K562 (cell line): Measurements from ENCODE around the gene STK11. TPM values are rescaled to one million over a fixed set of nuclear protein-coding genes. Genes with fewer than 3 reads are reported as not detected.
A peak's percentile ranks its signal among the peaks of the same experiment; 100 is the strongest.

ENCODE experiments used
- BRD4 ChIP-seq: fragments of 200-600 bp; sonication (generic); IDR thresholded peaks from 2 replicates; pipeline ENCODE4 v1.6.1; 2017; ENCODE audit warnings: inconsistent platforms
- E2F3 ChIP-seq: fragments of 250-450 bp; sonication (Bioruptor Pico); IDR thresholded peaks from 2 replicates; pipeline ENCODE4 v1.4.0; 2020; ENCODE audit warnings: mild to moderate bottlenecking
- EGR1 ChIP-seq: fragments of 450-650 bp; conservative IDR thresholded peaks from 2 replicates; pipeline ENCODE4 v1.6.1; 2017; ENCODE audit warnings: mild to moderate bottlenecking
- EWSR1 ChIP-seq: fragments of 450-650 bp; IDR thresholded peaks from 2 replicates; pipeline ENCODE4 v1.6.1; 2018; ENCODE audit warnings: borderline replicate concordance, mild to moderate bottlenecking, low read depth, moderate library complexity; ENCODE audit not compliant: partially characterized antibody
- IFI16 ChIP-seq: fragments of 250-450 bp; sonication (Bioruptor Pico); IDR thresholded peaks from 2 replicates; pipeline ENCODE4 v2.1.2; 2022; ENCODE audit warnings: mild to moderate bottlenecking, inconsistent platforms
- NFXL1 ChIP-seq: fragments of 450-650 bp; formaldehyde crosslinking; IDR thresholded peaks from 2 replicates; pipeline ENCODE4 v1.4.0; 2021; ENCODE audit warnings: mild to moderate bottlenecking
- POLR2G ChIP-seq: fragments of 200-400 bp; formaldehyde crosslinking; IDR thresholded peaks from 2 replicates; pipeline ENCODE4 v1.6.1; 2017; ENCODE audit warnings: low read depth, mild to moderate bottlenecking, antibody characterized with exemption, low read length, moderate library complexity
- ZBTB11 ChIP-seq, 3 experiments: fragments of 200-800 bp in 1 of 3; fragments of 250-450 bp in 1 of 3; fragments of 450-650 bp in 1 of 3; sonication (Bioruptor Pico) in 1 of 3; sonication (Bioruptor generic) in 1 of 3; formaldehyde crosslinking in 1 of 3; IDR thresholded peaks; 2 replicates each; pipeline versions ENCODE4 v1.6.1 to v1.8.0; 2016 to 2022; ENCODE audit warnings: mild to moderate bottlenecking in 2 of 3, missing genetic modification characterization in 2 of 3, missing compliant biosample characterization in 1 of 3, moderate library complexity in 1 of 3
- ZC3H8 ChIP-seq: fragments of 450-650 bp; IDR thresholded peaks from 2 replicates; pipeline ENCODE4 v1.6.1; 2017
- ZNF3 ChIP-seq: fragments of 250-450 bp; sonication (Bioruptor Pico); IDR thresholded peaks from 2 replicates; pipeline ENCODE4 v1.5.0; 2021; ENCODE audit warnings: mild to moderate bottlenecking, moderate library complexity
- ZNF668 ChIP-seq: fragments of 250-450 bp; sonication (Bioruptor Pico); IDR thresholded peaks from 2 replicates; pipeline ENCODE4 v1.8.0; 2022; ENCODE audit warnings: mild to moderate bottlenecking, inconsistent platforms
- polyA plus RNA-seq, 8 experiments: library from polyadenylated mRNA; depleted of rRNA in 4 of 8; stranded (reverse) in 5 of 8; unstranded in 3 of 8; fragments of >200 nt; fragmentation: Nextera tagmentation in 2 of 8; fragmentation: Illumina TruSeq in 1 of 8; extraction: Ambion mirVana in 2 of 8; extraction: Trizol in 1 of 8; gene quantifications; 2 replicates each; pipeline versions ENCODE4 v1.2.1 to v1.2.3, GENCODE V29; 2011 to 2014; ENCODE audit warnings: inconsistent platforms in 1 of 8, missing spikeins in 1 of 8
- total RNA-seq, 7 experiments: library from RNA; depleted of rRNA in 6 of 7; stranded (reverse); fragments of >200 nt in 6 of 7; fragmentation: Illumina TruSeq in 2 of 7; extraction: Trizol in 2 of 7; gene quantifications; 2 replicates each; pipeline versions ENCODE4 v1.2.1 to v1.2.3, GENCODE V29; 2011 to 2021; ENCODE audit warnings: low replicate concordance in 1 of 7
- TF ChIP-seq, protein P1 (sequence below): sonication (generic); formaldehyde crosslinking; IDR thresholded peaks from 2 replicates; pipeline ENCODE4 v1.8.0; 2022; ENCODE audit warnings: missing genetic modification reagents, mild to moderate bottlenecking, borderline replicate concordance
- TF ChIP-seq, protein P2 (sequence below): fragments of 450-650 bp; IDR thresholded peaks from 2 replicates; pipeline ENCODE4 v1.6.1; 2017; ENCODE audit warnings: antibody characterized with exemption, mild to moderate bottlenecking
- TF ChIP-seq, protein P3 (sequence below): fragments of 450-650 bp; formaldehyde crosslinking; IDR thresholded peaks from 2 replicates; pipeline ENCODE4 v1.4.0; 2020; ENCODE audit warnings: mild to moderate bottlenecking, mixed read lengths

Gene STK11
- total and polyA plus RNA-seq, 9 of the 15 experiments (the other 6 are each of a cell fraction or from before 2014, with no cell fraction given), result 0.15 to 96.5 (median 31.7) TPM

- 0 out of 2 replicates have a peak, but pooled peaks have one; percentile 4 for TF ChIP-seq EGR1
- TF ChIP-seq, protein P1, sequence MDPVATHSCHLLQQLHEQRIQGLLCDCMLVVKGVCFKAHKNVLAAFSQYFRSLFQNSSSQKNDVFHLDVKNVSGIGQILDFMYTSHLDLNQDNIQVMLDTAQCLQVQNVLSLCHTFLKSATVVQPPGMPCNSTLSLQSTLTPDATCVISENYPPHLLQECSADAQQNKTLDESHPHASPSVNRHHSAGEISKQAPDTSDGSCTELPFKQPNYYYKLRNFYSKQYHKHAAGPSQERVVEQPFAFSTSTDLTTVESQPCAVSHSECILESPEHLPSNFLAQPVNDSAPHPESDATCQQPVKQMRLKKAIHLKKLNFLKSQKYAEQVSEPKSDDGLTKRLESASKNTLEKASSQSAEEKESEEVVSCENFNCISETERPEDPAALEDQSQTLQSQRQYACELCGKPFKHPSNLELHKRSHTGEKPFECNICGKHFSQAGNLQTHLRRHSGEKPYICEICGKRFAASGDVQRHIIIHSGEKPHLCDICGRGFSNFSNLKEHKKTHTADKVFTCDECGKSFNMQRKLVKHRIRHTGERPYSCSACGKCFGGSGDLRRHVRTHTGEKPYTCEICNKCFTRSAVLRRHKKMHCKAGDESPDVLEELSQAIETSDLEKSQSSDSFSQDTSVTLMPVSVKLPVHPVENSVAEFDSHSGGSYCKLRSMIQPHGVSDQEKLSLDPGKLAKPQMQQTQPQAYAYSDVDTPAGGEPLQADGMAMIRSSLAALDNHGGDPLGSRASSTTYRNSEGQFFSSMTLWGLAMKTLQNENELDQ (CRISPR knock-in tag), result 0 out of 2 replicates have a peak, but pooled peaks have one; percentile 31
- no peak for TF ChIP-seq POLR2G
- TF ChIP-seq, protein P2, sequence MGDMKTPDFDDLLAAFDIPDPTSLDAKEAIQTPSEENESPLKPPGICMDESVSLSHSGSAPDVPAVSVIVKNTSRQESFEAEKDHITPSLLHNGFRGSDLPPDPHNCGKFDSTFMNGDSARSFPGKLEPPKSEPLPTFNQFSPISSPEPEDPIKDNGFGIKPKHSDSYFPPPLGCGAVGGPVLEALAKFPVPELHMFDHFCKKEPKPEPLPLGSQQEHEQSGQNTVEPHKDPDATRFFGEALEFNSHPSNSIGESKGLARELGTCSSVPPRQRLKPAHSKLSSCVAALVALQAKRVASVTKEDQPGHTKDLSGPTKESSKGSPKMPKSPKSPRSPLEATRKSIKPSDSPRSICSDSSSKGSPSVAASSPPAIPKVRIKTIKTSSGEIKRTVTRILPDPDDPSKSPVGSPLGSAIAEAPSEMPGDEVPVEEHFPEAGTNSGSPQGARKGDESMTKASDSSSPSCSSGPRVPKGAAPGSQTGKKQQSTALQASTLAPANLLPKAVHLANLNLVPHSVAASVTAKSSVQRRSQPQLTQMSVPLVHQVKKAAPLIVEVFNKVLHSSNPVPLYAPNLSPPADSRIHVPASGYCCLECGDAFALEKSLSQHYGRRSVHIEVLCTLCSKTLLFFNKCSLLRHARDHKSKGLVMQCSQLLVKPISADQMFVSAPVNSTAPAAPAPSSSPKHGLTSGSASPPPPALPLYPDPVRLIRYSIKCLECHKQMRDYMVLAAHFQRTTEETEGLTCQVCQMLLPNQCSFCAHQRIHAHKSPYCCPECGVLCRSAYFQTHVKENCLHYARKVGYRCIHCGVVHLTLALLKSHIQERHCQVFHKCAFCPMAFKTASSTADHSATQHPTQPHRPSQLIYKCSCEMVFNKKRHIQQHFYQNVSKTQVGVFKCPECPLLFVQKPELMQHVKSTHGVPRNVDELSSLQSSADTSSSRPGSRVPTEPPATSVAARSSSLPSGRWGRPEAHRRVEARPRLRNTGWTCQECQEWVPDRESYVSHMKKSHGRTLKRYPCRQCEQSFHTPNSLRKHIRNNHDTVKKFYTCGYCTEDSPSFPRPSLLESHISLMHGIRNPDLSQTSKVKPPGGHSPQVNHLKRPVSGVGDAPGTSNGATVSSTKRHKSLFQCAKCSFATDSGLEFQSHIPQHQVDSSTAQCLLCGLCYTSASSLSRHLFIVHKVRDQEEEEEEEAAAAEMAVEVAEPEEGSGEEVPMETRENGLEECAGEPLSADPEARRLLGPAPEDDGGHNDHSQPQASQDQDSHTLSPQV, result peak; percentile 73; the same call in 1 of the 2 replicates
- TF ChIP-seq ZC3H8, result no peak
- no peak for TF ChIP-seq ZNF3 (CRISPR knock-in tag)
- no peak for TF ChIP-seq BRD4
- no peak for TF ChIP-seq ZNF668 (CRISPR knock-in tag)
- no peak for TF ChIP-seq EWSR1
- no peak for TF ChIP-seq NFXL1 (CRISPR knock-in tag)
- TF ChIP-seq, protein P3, sequence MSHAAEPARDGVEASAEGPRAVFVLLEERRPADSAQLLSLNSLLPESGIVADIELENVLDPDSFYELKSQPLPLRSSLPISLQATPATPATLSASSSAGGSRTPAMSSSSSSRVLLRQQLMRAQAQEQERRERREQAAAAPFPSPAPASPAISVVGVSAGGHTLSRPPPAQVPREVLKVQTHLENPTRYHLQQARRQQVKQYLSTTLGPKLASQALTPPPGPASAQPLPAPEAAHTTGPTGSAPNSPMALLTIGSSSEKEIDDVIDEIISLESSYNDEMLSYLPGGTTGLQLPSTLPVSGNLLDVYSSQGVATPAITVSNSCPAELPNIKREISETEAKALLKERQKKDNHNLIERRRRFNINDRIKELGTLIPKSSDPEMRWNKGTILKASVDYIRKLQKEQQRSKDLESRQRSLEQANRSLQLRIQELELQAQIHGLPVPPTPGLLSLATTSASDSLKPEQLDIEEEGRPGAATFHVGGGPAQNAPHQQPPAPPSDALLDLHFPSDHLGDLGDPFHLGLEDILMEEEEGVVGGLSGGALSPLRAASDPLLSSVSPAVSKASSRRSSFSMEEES (CRISPR knock-in tag), result no peak
- peak in 1 of 3 experiments; percentile 32; a peak in 1 of 6 replicates for TF ChIP-seq ZBTB11 (CRISPR knock-in tag; IDR thresholded peaks at IDR 0.05)
- TF ChIP-seq E2F3 (CRISPR knock-in tag), result no peak
- TF ChIP-seq IFI16, result no peak
Measured at GRCh38 chr19:1274852-1275259, 69.3 kb downstream of the STK11 start (continued).
